Smooth muscle cell (in vitro differentiated cells): ENCODE results near the gene MB21D2. TPM values are rescaled to one million over a fixed set of nuclear protein-coding genes. Genes with fewer than 3 reads are reported as not detected.
A peak's percentile ranks its signal among the peaks of the same experiment; 100 is the strongest.

ENCODE experiments used
- DNase-seq: peaks from one replicate; lab custom pipeline; 2025; ENCODE audit not compliant: unreplicated experiment; lab: John Stamatoyannopoulos, UW
- H2AFZ ChIP-seq: fragments of 200-600 bp; sonication (generic); 2 replicates; pipeline ENCODE4 v1.6.0; 2016; ENCODE audit warnings: antibody characterized with exemption, low read depth, mild to moderate bottlenecking
- H3F3A ChIP-seq: fragments of 200-600 bp; sonication (generic); 2 replicates; pipeline ENCODE4 v1.6.0; 2017; ENCODE audit warnings: antibody characterized with exemption, low read depth
- H3K27ac ChIP-seq: fragments of 200-600 bp; sonication (generic); 2 replicates; pipeline ENCODE4 v1.5.1; 2016; ENCODE audit warnings: low read depth, mild to moderate bottlenecking
- H3K27me3 ChIP-seq: fragments of 200-600 bp; sonication (generic); 2 replicates; pipeline ENCODE4 v1.6.1; 2016; ENCODE audit warnings: low read depth, mild to moderate bottlenecking
- H3K36me3 ChIP-seq: fragments of 200-600 bp; sonication (generic); 2 replicates; pipeline ENCODE4 v1.5.1; 2016; ENCODE audit warnings: low read depth
- H3K4me1 ChIP-seq: fragments of 200-600 bp; sonication (generic); 2 replicates; pipeline ENCODE4 v1.5.1; 2016; ENCODE audit warnings: low read depth
- H3K4me2 ChIP-seq: fragments of 200-600 bp; sonication (generic); 2 replicates; pipeline ENCODE4 v1.6.0; 2016; ENCODE audit warnings: mild to moderate bottlenecking
- H3K4me3 ChIP-seq: fragments of 200-600 bp; sonication (generic); 2 replicates; pipeline ENCODE4 v1.5.1; 2016; ENCODE audit warnings: mild to moderate bottlenecking
- H3K79me2 ChIP-seq: fragments of 200-600 bp; sonication (generic); 2 replicates; pipeline ENCODE4 v1.6.0; 2016; ENCODE audit warnings: low read depth, mild to moderate bottlenecking
- H3K9ac ChIP-seq: fragments of 200-600 bp; sonication (generic); 2 replicates; pipeline ENCODE4 v1.6.0; 2016; ENCODE audit warnings: low read depth
- H3K9me3 ChIP-seq: fragments of 200-600 bp; sonication (generic); replicated peaks from 2 replicates; pipeline ENCODE4 v1.5.1; 2016; ENCODE audit warnings: low read depth
- H4K20me1 ChIP-seq: fragments of 200-600 bp; sonication (generic); 2 replicates; pipeline ENCODE4 v1.6.0; 2016; ENCODE audit warnings: low read depth
- CTCF ChIP-seq: fragments of 200-600 bp; sonication (generic); IDR thresholded peaks from 2 replicates; pipeline ENCODE4 v1.5.1; 2017; ENCODE audit warnings: borderline replicate concordance, mild to moderate bottlenecking, antibody characterized with exemption; ENCODE audit not compliant: insufficient read depth, poor library complexity, severe bottlenecking
- WGBS: methylation state at CpG from one replicate; pipeline ENCODE4 v1.1.7; 2016; ENCODE audit warnings: low lambda C conversion rate; 5-methylcytosine and 5-hydroxymethylcytosine counted together
- polyA plus RNA-seq: library from polyadenylated mRNA; unstranded; fragments of >200 nt; fragmentation: Nextera tagmentation; extraction: Ambion mirVana; gene quantifications from 2 replicates; pipeline ENCODE4 v1.2.1, GENCODE V29; 2016
- total RNA-seq: library from RNA; depleted of rRNA; stranded (reverse); fragments of >200 nt; gene quantifications from 2 replicates; pipeline ENCODE4 v1.2.3, GENCODE V29; 2014

MB21D2 gene
- total and polyA plus RNA-seq, 2 experiments from 2014 or later: 5.2 to 17.1 TPM

GRCh38 chr3:192905980-192906678, 11.5 kb downstream of the MB21D2 start:
- no peak overlapping the region for H3K4me3 ChIP-seq
- TF ChIP-seq CTCF: no peak
- H3K36me3 ChIP-seq: no peaks in the 10 kb centered on the region
- peak overlapping the region; percentile 16 for H3K4me2 ChIP-seq
- DNase-seq: no peak
- no peak overlapping the region for H2AFZ ChIP-seq
- H3F3A ChIP-seq: no peaks in the 10 kb centered on the region
- H3K27ac ChIP-seq: peak overlapping the region; percentile 87
- peaks cover 47% of the 10 kb centered on the region for H3K79me2 ChIP-seq
- 65% methylated on average over 3 of the region's 3 CpGs for WGBS
- peaks cover 4% of the 10 kb centered on the region for H3K4me1 ChIP-seq
- peaks cover 50% of the 10 kb centered on the region for H4K20me1 ChIP-seq
- no peak overlapping the region for H3K9ac ChIP-seq
- no peaks in the 10 kb centered on the region for H3K27me3 ChIP-seq
- H3K9me3 ChIP-seq: no peaks in the 10 kb centered on the region

- H3K9me3 ChIP-seq: no peaks in the 10 kb centered on the region
- peaks cover 33% of the 10 kb centered on the region for H3K79me2 ChIP-seq
- no peaks in the 10 kb centered on the region for H3K36me3 ChIP-seq
- H3F3A ChIP-seq: no peaks in the 10 kb centered on the region
- no peak overlapping the region for H3K9ac ChIP-seq
- no peak for TF ChIP-seq CTCF
- 94% methylated on average over 10 of the region's 10 CpGs for WGBS
- H3K27ac ChIP-seq: no peak overlapping the region
- H3K4me1 ChIP-seq: peaks cover 4% of the 10 kb centered on the region
- no peak for DNase-seq
- no peak overlapping the region for H2AFZ ChIP-seq
- H3K27me3 ChIP-seq: no peaks in the 10 kb centered on the region
- H3K4me2 ChIP-seq: no peak overlapping the region
- H4K20me1 ChIP-seq: peaks cover 40% of the 10 kb centered on the region
- H3K4me3 ChIP-seq: no peak overlapping the region
Measured at GRCh38 chr3:192904632-192905289, 12.9 kb downstream of the MB21D2 start.

- Histone ChIP-seq H3K27me3 (no peaks in the 10 kb centered on the region), H4K20me1 (peaks cover 39% of the 10 kb centered on the region), H3K4me1 (peaks cover 4% of the 10 kb centered on the region), H3K27ac (no peak overlapping the region), H3K79me2 (peaks cover 42% of the 10 kb centered on the region), H3K4me2 (no peak overlapping the region), H3K4me3 (no peak overlapping the region), H3K9me3 (no peaks in the 10 kb centered on the region), H3K9ac (no peak overlapping the region), H2AFZ (no peak overlapping the region), H3K36me3 (no peaks in the 10 kb centered on the region), H3F3A (no peaks in the 10 kb centered on the region)
- 35% methylated on average over 4 of the region's 4 CpGs for WGBS
- DNase-seq: no peak
- TF ChIP-seq CTCF: no peak
Measured at GRCh38 chr3:192902549-192902948, 15.1 kb downstream of the MB21D2 start.

GRCh38 chr3:192901435-192901834, 16.2 kb downstream of the MB21D2 start:
- Histone ChIP-seq H3K27me3 (no peaks in the 10 kb centered on the region), H3F3A (no peaks in the 10 kb centered on the region), H3K79me2 (peaks cover 48% of the 10 kb centered on the region), H2AFZ (no peak overlapping the region), H3K4me1 (peaks cover 4% of the 10 kb centered on the region), H3K4me2 (peak overlapping the region; percentile 11), H3K9me3 (no peaks in the 10 kb centered on the region), H3K4me3 (no peak overlapping the region), H3K36me3 (no peaks in the 10 kb centered on the region), H3K9ac (no peak overlapping the region), H3K27ac (peak overlapping the region; percentile 14), H4K20me1 (peaks cover 34% of the 10 kb centered on the region)
- 21% methylated on average over 1 of the region's 1 CpG for WGBS
- no peak for TF ChIP-seq CTCF
- DNase-seq: no peak
